GM21381 (cell line): Measurements from ENCODE around the gene DIPK1A.
A peak's percentile ranks its signal among the peaks of the same experiment; 100 is the strongest.
"Not testable (repeated sequence)": the region's sequence is repeated elsewhere in the genome, so short reads cannot be mapped to it uniquely, and the experiment has no call there.

ENCODE experiments used
- ATAC-seq: cut with Tn5 transposase; IDR thresholded peaks from one replicate; pipeline ENCODE4 v1.9.1; 2021; ENCODE audit warnings: mild to moderate bottlenecking, moderate library complexity; ENCODE audit not compliant: unreplicated experiment

The DIPK1A gene

DNA sequence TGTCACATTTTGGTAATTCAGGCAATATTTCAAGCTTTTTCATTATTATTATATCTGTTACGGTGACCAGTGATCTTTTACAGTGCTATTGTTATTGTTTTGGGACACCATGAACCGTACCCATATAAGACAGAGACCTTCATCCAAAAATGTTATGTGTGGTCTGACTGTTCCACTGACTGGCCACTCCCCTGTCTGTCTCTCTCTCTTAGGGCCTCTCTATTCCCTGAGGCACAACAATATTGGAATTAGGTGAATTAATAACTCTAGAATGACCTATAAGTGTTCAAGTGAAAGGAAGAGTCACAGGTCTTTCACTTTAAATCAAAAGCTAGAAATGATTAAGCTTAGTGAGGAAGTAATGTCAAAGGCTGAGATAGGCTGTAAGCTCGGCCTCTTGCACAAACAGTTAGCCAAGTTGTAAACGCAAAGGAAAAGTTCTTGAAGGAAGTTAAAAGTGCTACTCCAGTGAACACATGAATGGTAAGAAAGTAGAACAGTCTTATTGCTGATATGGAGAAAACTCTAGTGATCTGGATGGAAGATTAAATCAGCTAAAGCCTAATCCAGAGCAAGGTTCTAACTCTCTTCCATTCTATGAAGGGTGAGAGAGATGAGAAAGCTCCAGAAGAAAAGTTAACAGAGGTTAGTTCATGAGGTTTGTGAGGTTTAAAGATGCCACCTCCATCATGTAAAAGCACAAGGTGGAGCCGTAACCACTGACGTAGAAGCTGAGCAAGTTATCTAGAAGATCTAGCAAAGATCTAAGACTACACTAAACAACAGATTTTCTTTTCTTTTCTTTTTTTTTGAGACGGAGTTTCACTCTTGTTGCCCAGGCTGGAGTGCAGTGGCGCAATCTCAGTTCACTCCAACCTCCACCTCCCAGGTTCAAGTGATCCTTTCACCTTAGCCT lies 19.7 kb upstream of the DIPK1A start:
- peak; percentile 50 for ATAC-seq

DNA sequence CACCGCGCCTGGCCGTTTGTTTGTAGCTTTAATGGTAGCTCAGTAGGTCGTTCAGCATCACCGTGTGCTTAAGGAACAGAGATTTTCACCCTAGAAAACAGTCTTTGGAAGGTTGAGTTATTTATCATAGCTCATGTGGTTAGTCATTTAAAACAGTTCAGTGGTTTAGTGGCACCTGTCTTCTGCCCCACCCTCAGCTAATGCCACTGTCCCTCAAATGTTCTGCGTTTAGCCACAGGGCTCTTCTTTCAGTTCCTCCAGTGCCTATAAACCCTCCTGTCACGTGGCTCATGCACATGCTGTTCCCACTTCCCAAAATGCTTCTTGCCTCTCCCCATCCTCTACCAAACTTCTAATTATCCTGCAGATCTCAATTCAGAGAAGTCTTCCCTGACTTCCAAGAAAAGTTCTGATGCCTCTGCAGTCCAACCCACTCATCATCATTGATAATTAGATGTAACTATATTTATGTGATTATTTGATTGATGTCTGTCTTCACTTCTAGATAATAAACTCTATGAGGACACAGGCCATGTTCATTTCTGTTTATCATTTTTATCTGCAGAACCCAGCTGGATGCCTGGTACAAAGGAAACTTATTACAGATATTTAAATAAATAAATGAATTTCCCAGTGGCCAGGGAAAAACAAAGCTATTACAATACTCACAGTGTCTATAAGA lies 14.4 kb upstream of the DIPK1A start:
- peak; percentile 71 for ATAC-seq

DNA sequence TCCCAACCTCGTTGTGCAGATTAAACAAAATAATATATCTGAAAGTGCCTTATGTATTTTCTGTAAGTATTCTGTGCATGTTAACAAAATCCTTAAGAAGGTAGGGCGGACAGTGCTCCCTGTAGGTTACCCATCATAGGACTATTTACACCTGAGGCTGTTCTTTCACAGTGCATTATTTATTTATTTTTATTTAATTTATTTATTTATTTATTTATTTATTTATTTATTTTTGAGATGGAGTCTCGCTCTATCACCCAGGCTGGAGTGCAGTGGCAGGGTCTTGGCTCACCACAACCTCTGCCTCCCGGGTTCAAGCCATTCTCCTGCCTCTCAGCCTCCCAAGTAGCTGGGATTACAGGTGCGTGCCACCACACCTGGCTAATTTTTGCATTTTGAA lies 12.8 kb upstream of the DIPK1A start:
- not testable (repeated sequence) for ATAC-seq

DNA sequence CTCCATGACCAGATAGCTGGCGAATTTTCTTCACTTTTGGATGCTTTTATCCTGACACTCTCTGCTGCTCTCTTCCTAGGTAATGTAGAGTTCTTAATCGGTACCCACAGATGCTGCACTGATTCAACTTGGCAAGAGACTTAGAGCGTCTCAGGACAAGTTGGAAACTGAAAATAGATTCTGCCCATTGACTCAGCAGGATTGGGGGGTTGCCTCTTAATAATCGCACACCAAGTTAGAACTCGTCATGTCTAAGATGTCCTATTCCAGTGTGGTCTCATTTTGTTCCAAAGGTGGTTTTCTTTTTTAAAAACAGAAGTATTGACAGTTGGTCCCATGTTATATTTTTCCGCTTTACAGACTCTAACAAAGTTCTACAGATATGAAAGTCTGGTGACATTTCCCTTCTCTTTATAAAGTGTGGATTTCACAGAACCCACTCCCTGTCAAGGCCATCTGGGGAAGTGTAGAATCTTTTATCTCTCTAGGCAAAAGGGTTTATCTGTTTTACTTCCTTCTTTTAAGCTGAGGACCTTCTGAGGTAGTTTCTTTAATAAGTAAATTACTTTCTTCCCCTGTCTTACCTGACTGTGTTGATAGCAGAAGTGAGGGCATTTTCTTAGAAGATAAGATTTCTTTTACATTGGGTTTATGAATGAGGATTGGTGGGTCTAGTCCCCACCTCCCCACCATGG lies 12.1 kb upstream of the DIPK1A start:
- no peak for ATAC-seq

DNA sequence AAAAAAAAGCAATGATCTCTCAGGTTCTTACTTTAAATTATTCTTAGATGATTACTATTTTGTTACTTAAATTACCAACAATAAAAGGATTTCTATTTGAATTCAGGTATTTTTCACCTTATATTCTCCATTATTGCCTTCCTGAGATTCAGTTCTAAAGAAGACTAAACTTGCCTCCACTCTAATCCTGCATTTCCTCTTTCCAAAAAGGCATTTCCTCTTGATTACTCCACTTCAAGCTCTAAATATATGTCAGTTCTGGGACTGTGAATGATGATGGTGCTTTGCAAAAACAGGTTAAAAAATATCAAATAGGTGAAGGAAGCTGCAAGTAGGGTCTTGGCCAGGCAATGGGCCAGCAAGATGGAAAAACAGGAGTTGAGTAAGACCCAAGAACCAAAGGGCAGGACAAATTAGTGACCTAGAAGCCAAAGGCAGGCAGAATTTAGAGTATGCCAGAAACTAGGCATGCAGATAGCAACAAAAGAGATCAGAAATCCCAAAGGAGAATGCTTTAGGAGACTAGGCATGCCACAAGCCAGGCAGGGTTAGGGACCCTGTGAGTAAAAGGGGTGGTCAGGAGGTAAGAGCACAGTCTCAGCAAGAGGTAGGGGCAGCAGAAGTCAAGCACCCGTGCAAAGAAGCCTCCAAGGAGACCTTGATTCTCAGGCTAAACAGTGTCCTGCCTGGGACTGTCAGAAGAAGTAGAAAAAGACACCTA lies 11.3 kb upstream of the DIPK1A start:
- no peak for ATAC-seq

DNA sequence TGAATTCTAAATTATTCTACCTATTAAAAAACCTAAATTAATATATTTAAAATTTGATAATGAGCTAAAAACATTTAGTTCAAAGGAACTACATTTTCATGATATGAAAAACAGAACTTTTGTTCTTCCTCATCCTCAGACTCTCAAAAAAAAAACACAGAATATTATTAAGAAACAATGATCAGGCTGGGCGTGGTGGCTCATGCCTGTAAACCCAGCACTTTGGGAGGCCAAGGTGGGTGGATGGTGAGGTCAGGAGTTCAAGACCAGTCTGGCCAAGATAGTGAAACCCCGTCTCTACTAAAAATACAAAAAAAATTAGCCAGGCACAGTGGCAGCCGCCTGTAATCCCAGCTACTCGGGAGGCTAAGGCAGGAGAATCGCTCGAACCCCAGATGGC lies 10.7 kb upstream of the DIPK1A start:
- ATAC-seq: not testable (repeated sequence)

DNA sequence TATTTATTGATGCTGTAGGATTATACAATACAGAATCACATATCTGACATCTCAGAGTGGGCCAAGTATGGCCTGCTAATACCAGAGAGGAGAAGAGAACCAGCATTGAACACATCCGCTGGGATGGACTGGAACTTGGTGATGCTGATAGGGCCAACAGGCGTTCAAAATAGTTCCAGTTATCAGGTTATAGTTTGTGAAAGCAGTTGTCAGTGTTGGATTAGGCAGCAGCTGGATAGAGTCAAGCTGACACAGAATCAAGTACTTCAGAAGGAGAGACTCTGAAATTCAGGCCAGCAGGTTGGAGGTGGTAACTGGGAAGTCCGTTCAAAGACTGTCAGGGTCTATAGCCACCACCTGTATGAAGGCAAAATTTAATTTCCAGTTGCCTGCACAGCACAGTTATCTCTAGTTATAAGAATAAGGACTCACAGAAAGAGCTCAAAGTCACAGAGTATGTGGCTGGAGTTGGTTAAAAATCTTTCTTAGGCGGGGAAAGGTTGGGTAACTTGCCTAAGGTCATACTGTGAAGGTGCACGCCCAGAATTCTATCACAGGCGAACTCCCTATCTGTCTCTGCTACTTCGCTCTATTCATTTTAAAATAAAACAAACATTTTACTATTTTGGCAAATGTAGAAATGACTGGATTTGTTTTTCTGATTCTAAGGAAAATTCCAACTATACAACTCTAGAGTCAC lies 9.9 kb upstream of the DIPK1A start:
- no peak for ATAC-seq

DNA sequence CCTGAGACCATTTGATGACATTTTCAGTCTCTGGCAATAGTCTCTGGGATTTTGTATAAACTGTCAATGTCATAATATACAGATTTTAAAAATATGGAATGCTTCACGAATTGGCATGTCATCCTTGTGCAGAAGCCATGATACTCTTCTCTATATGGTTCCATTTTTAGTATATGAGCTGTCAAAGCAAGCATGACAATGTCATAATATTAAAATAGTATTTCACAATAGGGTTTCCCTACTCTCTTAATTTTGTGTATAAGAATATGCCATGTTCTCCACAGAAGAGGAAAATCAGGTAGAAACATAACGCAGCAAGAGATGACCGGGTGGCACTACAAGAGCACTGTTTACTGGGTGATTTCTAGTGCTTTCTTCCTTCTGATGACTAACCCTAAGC lies 8.3 kb upstream of the DIPK1A start:
- no peak for ATAC-seq

DNA sequence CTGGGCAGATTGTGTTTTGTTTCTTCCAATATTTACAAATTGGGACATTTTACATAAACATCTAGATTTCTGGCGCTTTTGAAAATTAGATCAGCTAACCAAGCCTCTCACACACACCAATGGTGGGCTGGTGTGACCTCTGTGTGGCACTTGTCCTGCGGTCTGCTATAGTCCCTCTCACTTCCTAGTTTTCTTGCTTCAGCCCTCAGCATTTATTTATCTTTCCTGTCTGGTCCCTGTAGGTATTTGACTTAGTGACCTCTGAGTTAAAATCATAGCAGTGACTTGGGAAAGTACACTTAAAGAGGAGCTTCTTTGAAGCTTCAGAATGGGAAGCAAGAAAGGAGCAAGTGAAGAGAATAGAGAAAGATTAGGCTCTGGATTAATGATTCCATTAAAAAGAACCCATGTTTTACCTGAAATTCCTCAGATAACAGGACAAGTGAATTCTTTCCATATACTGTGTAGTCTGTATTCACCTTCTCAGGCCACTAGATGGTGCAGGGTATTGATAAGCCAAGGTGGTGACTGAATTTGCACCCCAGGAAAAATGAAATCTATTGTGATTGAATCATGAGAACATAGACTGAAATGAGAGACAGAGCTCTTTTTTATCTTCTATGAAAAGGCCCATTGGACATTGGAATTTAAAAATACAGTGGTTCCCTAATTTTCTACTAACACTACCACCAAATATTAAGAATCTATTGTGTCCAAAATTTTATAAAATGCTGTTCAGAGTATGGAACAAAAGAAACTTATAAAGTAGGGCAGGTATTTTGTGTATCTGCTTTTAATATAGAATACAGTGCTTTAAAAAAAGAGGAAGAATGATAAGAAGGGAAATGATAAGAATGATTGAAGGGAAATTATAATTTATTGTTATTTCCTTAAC lies 7.1 kb upstream of the DIPK1A start:
- peak; percentile 65 for ATAC-seq

DNA sequence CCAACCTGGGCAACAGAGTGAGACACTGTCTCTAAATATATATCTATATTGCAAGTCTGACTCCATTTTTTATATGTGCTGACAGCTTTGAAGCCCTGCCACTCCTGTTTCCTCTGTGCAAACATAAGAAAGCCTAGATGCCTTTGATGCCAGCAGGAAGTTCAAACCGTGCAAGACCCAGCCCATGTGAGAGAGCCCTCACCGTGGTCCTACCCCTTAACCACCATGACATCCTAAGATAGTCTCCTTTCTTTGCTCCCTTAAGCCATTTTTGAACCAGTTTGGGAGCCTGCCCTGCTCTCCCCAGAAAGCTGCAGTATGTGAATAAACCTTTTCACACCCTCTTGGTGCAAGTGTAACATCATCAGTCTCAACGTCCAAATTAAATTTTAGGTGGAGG lies 3.7 kb upstream of the DIPK1A start:
- no peak for ATAC-seq

DNA sequence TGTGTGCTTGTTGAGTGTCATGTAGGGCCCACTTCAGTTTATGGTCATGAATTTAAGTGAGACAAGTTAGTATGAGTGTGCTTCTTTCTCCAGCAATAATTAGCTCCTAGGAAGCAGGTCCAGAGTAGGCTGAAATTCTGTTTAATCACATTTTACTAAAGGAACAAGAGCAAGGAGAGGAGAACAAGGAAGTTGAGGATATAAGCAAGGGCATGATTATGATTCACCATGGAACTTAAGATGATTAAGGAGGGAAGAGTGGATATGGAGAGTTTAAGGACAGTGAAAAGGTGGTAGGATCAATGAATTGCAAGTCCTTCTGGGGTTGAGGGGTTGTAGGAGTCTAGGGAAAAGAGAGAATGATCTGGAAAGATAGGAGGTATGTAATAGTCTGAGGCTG lies 3.1 kb upstream of the DIPK1A start:
- ATAC-seq: no peak

DNA sequence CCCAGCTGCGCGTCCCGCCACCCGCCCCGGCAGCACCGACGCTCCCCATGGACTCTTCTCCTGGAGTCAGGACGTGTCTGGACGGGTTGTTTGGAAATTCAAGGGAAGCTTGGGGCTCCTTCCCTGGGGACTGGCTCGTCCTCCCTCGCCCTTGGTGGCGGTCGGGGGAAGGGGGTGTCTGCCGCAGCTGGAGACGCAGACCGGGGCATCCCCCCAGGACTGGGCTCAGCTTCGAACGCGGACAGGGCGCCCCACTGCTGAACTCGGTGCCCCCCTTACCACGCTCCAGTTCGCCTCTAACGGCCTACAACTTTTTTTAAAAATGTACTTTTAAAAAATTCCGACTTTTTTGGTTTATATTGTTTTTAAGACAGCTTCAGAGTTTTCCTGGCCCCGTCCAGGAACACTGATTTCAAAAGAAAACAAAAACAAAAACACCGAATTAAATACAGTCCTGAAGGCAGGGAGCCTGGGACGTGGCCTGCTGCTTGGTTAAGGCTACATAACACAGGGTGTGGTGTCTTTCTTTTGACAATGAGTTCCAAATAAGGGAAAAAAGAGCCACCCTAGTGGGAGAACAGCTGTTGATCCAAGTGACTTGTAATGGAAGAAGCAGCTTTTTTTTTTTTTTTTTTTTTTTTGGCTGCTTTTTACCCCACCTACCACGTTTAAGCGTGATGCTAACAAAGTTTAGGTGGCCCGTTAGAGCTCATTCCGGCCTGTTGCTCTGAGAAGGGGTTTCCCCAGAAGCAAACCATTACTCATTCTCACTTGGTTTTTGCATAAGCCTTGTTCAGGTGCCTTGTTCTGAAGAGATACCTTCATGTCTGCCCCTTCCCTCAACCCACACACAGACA lies 862 bp upstream of the DIPK1A start:
- peak; percentile 43 for ATAC-seq

DNA sequence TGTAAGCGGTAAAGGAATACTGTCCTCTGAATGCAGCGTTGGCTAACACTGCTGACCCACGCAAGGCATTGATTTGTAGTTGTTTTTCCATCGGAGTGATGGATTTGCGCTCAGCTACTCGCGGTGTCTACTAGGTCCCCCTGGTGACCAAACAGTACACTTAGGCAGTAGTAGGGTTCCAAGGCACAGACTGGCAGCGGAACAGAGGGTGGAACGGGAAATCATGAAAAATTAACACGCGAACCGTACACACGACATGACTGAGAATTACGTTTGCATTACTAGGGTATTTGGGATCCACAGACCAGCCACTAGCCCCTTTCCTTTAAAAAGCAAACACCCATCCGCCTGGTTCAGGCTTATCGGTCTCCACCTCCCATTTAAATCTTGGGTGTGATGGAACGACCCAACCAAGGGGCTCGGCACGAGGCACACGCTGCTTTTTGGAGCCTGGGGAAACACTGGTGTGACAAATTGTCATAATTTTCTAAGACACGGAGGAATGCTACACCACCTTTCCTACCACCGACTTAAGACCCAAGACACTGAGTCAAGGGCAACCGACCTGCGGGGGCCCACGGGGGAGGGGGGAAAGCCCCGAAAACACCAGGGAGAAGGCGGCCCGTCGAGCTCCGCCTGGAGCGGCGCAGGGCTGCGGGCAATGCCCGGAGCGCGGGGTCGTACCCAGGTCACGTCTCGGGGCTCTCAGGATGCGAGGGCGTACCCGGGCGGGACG lies 699 bp downstream of the DIPK1A start:
- peak; percentile 27 for ATAC-seq

DNA sequence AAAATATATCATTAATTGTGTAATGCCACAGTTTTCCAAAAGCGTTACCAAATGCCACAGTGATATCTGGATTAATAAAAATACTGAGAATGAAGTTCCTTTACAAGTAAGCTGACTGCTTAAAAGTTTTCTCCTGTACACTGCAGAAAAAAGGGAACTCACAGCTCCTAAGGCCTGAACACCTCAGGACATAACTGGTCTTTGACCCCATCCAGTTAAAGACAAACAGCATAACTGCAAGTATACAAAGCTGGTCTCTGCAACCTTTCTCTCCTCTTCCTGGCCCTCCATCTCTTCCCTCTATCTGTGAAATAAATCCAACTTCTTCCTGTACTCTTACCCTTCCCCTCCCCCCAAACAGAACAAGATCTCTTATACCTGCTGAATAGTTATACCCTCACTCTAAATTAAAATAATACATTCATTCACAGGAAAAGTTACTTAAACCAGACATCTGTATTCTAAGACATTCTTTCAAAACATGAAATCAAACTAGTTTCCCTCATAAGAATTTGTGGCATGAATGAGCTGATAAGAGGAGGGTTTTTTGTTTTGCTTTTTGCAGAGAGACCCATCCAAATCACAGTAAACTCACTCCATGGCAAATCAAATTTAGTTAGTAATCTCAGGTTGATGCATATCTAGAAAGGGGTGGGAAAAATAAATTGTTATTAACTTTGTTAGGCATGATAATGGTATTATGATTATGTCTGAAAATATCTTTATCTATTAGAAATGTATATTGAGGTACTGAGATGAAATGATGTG lies 2.9 kb downstream of the DIPK1A start:
- no peak for ATAC-seq

DNA sequence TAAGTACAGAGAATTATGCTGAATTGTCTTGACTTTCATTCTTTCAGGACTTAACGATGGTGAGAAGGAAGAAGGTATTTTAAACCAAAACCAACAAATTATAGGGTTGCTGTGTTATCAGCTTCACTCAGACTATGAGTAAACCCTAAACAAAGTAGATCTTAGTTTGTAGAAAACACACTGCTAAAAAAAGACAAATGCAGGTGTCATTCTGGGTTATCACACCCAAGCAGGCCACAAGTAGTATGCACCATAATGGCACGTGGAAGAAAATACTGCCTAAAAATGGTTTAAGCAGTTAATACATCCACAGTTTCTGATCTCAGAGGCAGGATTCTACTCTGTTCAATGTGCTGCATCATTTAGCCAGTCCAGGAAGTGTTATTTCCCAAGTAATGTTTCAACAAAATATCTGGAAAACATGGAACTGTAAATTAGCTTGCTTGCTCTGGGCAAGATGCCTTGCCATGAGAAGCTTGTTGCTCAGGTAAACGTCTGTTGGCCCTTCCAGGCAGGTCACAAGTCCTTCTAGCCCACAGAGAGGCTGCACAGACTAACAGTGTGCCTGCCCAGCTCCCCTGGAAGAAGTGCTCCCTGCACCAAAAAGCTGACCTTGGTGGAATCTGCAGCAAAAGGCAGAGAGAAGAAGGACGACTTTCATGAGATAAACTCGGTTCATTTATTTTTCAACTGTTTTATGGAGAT lies 4.1 kb downstream of the DIPK1A start:
- no peak for ATAC-seq

DNA sequence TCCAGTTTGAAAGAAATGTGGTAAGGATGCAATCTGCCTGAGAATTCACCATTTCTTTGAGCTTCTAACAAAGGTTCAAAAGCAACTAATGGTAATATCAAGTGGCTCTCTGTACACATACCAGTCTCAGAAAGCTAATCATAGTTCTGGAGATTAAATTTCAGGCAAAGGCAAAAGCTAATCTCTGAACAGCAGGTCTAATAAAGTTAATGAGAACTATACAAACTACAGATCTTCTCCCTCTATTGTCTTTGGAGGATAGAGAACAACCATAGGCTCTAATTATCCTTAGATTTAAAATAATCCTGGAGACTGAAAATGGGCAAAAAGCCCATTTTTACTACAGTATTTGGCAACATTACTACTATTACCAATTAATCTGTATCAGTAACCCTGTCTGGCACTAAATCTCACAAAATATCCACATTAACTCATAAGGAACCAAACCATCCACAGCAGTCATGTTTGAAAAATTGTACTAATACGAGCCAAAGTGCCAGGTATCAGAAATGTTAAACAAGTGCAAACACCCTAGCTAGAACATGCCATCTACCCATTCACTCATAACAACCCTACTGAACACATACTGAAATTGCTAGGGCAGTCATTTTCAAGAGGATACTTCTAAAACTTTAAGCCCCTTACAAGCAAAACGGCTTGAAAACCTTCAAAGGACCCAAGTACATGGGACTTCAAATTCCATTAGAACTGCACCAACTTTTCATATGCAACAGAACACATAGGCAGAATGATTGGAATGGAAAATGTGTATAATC lies 4.8 kb downstream of the DIPK1A start:
- ATAC-seq: no peak
